NCI-H2029 treated with DMSO at 0.1 percent for 48 hours (cell line): ENCODE measurements around the gene TTBK1.

ENCODE experiments used
- DNase-seq: peaks from one replicate; lab custom pipeline; 2025; lab: John Stamatoyannopoulos, UW

The TTBK1 gene

GRCh38 chr6:43304882-43305281 lies 61.6 kb downstream of the TTBK1 start:
- DNase-seq: no peak

- DNase-seq: no peak
Observed at GRCh38 chr6:43306086-43306485, 62.8 kb downstream of the TTBK1 start.

- no peak for DNase-seq
Observed at GRCh38 chr6:43307451-43308100, 64.3 kb downstream of the TTBK1 start.

- peak; percentile 28 for DNase-seq
Observed at GRCh38 chr6:43308101-43308989, 65.1 kb downstream of the TTBK1 start, which contains the start of gene CRIP3. CRIP3 (minus strand) TSS chr6:43308826; CDS start chr6:43308792, 34 bp downstream.

DNA sequence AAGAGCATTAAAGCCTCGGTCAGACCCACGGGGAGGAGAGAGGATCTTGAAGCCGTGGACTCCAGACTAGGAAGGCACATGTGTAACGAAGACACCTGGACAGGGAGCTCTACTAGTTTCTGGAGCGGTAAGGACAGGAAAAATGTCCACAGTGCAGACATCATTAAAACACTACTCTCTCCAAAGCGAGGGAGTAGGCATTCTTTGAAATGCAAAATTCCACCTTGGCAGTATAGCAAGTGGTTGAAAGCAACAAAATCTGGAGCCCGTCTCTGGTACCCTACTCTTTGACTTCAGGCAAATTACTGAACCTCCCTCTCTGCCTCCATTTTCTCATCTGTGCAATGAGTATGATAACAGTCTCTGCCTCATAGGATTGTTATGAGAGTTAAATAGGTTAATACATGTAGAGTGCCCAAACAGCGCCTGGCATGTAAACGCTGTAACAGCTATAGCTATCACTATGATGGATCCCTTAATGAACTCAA lies 65.8 kb downstream of the TTBK1 start:
- DNase-seq: no peak

DNA sequence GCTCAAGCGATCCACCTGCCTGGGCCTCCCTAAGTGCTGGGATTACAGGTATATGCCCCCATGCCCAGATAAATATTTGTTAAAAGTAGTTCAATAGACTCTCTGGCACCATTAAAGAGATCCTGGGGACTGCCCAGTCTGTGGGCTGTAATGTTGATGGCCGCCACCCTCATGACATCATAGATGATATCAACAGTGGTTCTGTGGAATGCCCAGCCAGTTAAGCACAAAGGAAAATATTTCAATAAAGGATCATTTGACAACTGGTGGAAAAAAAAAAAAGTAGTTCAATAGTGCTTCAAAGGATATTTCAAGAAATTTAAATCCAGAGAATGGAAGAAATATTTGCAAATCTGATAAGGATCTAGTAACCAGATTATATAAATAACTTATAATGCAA lies 66.9 kb downstream of the TTBK1 start:
- no peak for DNase-seq

- DNase-seq: no peak
Observed at GRCh38 chr6:43310624-43311023, 67.3 kb downstream of the TTBK1 start.

DNA sequence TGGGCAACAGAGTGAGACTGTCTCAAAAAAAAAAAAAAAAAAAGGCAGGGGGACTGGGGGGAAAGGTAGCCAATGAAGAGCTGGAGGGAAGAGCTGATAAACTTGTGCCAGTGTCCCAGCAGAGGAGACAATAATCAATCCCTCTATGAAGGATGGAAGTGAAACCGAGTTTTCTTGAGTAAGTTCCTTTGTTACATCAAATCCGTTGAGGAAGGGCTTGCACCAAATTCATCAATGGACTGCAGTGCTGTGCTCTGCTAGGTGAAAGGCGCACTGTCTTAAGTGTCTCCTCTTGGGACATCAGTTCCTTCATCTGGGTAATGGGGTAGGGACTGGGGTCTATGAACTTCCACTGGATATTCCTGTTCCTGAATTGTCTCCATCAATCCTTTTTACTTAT lies 68.4 kb downstream of the TTBK1 start:
- DNase-seq: no peak

GRCh38 chr6:43313813-43314212 lies 70.5 kb downstream of the TTBK1 start:
- DNase-seq: no peak

GRCh38 chr6:43318011-43318410 lies 74.7 kb downstream of the TTBK1 start:
- DNase-seq: no peak

DNA sequence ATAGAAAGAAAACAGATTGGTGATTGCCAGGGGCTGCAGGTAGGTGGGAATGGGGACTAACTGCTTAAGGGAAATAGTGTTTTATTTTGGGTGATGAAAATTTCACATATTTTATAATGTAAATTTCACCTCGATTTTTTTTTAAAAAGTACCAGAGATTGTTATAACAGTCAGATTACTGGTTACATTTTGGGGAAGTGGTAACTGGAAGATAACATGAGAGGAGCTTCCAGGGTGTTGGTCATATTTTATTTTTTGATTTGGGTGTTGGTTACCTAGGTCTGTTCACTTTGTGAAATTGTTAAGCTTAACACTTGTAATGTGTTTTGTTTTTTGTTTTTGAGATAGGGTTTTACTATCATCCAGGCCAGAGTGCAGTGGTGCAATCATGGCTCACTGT lies 82.6 kb downstream of the TTBK1 start:
- DNase-seq: no peak

GRCh38 chr6:43328528-43328927 lies 85.2 kb downstream of the TTBK1 start:
- no peak for DNase-seq

- DNase-seq: no peak
Observed at GRCh38 chr6:43331470-43331869, 88.2 kb downstream of the TTBK1 start.

DNA sequence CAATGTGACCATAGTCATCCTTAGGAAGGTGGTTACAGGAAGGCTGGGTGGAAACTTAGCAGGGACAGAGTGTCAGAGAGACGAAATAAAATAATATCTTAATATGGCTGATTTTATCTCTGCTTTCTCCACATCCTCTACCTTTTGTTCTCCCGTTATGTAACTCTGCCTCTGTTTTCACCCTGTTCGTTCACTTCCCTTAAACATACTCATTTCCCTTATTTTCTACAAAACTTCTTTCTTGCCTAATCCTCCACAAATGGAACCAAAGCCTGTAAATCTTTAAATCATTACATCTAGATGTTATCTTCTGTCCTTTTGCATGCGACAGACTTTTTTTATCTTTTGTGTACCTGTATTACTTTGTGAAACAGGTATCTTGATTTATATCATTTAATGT lies 88.6 kb downstream of the TTBK1 start:
- no peak for DNase-seq

- DNase-seq: peak; percentile 74
Observed at GRCh38 chr6:43334466-43335095, 91.3 kb downstream of the TTBK1 start.

DNA sequence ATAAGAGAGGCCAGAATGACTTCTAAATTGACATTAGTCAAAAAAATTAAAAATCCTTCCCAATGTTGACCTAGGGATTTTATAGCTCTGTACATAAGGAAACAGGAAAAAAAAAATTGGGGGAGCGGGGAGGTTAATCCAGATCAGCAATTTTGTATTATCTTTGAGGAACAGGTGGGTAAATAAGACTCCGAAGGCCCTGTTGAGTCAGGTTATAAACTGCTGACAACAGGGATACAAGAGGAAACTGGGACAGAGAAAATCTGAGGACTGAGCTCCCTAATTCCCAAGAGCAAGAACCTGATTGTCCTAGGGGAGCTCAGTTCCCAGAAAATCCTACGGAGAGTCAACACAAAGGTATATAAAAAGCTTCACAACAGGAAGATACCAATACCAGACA lies 92.2 kb downstream of the TTBK1 start:
- DNase-seq: peak; percentile 37

DNA sequence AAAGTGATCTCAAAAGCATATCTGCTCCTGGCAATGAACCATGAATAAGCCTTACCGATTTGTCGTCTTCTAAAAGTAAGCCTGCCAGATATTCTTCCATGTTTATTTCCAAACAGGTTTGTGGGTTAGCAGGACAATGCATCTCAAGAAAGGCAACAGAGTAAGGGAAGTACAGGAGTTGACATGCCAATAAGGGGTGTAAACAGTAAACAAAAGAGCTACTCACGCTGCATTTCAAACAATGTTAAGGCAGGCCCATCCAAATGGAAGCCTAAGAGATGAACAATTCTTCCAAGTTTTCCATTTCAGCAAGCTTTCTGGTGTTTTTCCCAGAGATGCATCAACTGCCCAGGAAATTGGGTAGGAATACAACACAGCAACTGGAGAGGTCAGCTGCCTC lies 93.1 kb downstream of the TTBK1 start:
- no peak for DNase-seq
